HG03354 (cell line): ENCODE data around the gene MYO3A.

Experiments used
- ATAC-seq: cut with Tn5 transposase; IDR thresholded peaks from one replicate; pipeline ENCODE4 v1.9.1; 2021; ENCODE audit warnings: mild to moderate bottlenecking; ENCODE audit not compliant: unreplicated experiment, poor library complexity, severe bottlenecking

The MYO3A gene

GRCh38 chr10:26242706-26243350 lies 308.8 kb downstream of the MYO3A start:
- ATAC-seq: no peak

GRCh38 chr10:26243351-26243720 lies 309.3 kb downstream of the MYO3A start:
- ATAC-seq: no peak

GRCh38 chr10:26249681-26250080 lies 315.7 kb downstream of the MYO3A start:
- ATAC-seq: no peak

GRCh38 chr10:26251925-26252324 lies 317.9 kb downstream of the MYO3A start:
- no peak for ATAC-seq

GRCh38 chr10:26254616-26255015 lies 320.6 kb downstream of the MYO3A start:
- no peak for ATAC-seq

GRCh38 chr10:26259341-26259740 lies 325.3 kb downstream of the MYO3A start:
- ATAC-seq: no peak
